CD4-positive, alpha-beta T cell treated with Interleukin-10 for 1 hour (primary cell): ENCODE data around the gene RAET1E.
"Not testable (repeated sequence)": the region's sequence is repeated elsewhere in the genome, so short reads cannot be mapped to it uniquely, and the experiment has no call there.

Experiments
- DNase-seq: peaks from one replicate; pipeline ENCODE4 v3.0.0-alpha.2; 2020

The RAET1E gene

GRCh38 chr6:149925974-149926777, 28.3 kb upstream of the RAET1E start:
- peak; percentile 77 for DNase-seq

- no peak for DNase-seq
Measured at GRCh38 chr6:149925253-149925973, 27.5 kb upstream of the RAET1E start.

GRCh38 chr6:149924933-149925252, 27.0 kb upstream of the RAET1E start:
- DNase-seq: no peak

GRCh38 chr6:149924206-149924932, 26.5 kb upstream of the RAET1E start:
- DNase-seq: no peak

GRCh38 chr6:149923327-149923986, 25.5 kb upstream of the RAET1E start:
- DNase-seq: no peak

GRCh38 chr6:149922642-149923326, 24.9 kb upstream of the RAET1E start, which contains the start of gene RAET1G:
TSS of gene RAET1G (minus strand) at chr6:149923121. CDS start at chr6:149923010, 111 bp downstream.
- DNase-seq: peak; percentile 88

- not testable (repeated sequence) for DNase-seq
Measured at GRCh38 chr6:149922091-149922490, 24.2 kb upstream of the RAET1E start.

- DNase-seq: no peak
Measured at GRCh38 chr6:149921361-149921760, 23.4 kb upstream of the RAET1E start.

GRCh38 chr6:149919834-149920225, 21.9 kb upstream of the RAET1E start:
- no peak for DNase-seq

- not testable (repeated sequence) for DNase-seq
Measured at GRCh38 chr6:149919126-149919833, 21.4 kb upstream of the RAET1E start.

- no peak for DNase-seq
Measured at GRCh38 chr6:149918151-149918905, 20.4 kb upstream of the RAET1E start.

- DNase-seq: no peak
Measured at GRCh38 chr6:149917679-149918078, 19.8 kb upstream of the RAET1E start.

- DNase-seq: no peak
Measured at GRCh38 chr6:149915970-149916865, 18.3 kb upstream of the RAET1E start.

- DNase-seq: no peak
Measured at GRCh38 chr6:149913540-149914240, 15.8 kb upstream of the RAET1E start.

- no peak for DNase-seq
Measured at GRCh38 chr6:149913085-149913484, 15.2 kb upstream of the RAET1E start.

GRCh38 chr6:149912680-149913079, 14.8 kb upstream of the RAET1E start:
- DNase-seq: not testable (repeated sequence)

GRCh38 chr6:149910721-149911151, 12.8 kb upstream of the RAET1E start:
- no peak for DNase-seq

- no peak for DNase-seq
Measured at GRCh38 chr6:149909701-149910470, 12.0 kb upstream of the RAET1E start.
